ENCODE data around the gene MERTK. TPM values are rescaled to one million over a fixed set of nuclear protein-coding genes. Genes with fewer than 3 reads are reported as not detected.
A peak's percentile ranks its signal among the peaks of the same experiment; 100 is the strongest.

The MERTK gene
- total RNA-seq, 4 donors from 2014 or later: 13.2 to 47.4 (median 32.3) TPM

- no peak for ATAC-seq
- Histone ChIP-seq H3K27ac (no peak overlapping the region), H3K27me3 (no peaks in the 10 kb centered on the region), H3K4me3 (no peak overlapping the region), H3K4me1 (no peaks in the 10 kb centered on the region), H3K9me3 (no peaks in the 10 kb centered on the region), H3K36me3 (peaks cover 0 to 88% of the 10 kb centered on the region in 2 donors)
- TF ChIP-seq EP300 (IDR thresholded peaks at IDR 0.05) (no peak), POLR2AphosphoS5 (IDR thresholded peaks at IDR 0.05) (no peak), POLR2A (IDR thresholded peaks at IDR 0.05) (no peak), CTCF (IDR thresholded peaks at IDR 0.05) (no peak)
- 74 to 95% methylated on average over 4 of the region's 4 CpGs for WGBS, 2 donors (ENCODE audit: low coverage in 1 of 2)
Measured at GRCh38 chr2:111999809-112000208, 101.4 kb downstream of the MERTK start.

DNA sequence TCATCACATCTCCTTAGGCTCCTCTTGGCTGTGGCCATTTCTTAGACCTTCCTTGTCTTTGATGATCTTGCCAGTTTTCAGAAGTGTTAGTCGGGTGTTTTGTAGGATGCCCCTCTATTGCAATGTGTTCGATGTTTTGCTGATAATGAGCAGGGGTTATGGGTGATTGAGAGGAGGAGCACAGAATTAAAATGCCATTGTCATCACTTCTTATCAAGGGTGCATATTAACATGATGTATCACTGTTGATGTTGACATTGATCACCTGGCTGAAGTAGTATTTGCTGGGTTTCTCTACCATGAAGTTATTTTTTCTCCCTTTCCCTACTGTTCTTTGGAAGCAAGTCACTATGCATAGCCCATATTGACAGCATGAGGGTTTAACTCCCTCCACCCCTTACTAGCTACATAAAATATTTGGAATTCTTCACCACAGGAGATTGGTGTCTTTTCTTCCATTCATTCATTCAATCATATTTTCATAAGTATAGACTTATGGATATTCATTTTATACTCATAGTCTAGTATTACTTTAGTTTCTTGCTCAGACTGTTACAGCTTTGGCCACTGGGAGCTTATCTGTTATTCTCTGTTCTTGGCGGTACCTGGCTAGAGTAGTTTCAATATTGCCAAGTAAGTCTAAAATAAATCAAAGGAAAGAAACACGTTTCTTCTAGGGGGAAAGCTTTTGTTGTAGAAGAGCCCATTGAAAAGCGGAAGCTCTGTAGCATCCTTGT is 102.2 kb downstream of the MERTK start:
- no peak overlapping the region for H3K27ac ChIP-seq
- peaks cover 0 to 1% (median 0%) of the 10 kb centered on the region in 3 donors for H3K4me1 ChIP-seq
- H3K4me3 ChIP-seq: no peak overlapping the region
- ATAC-seq: no peak
- TF ChIP-seq CTCF (IDR thresholded peaks at IDR 0.05): no peak
- no peak for TF ChIP-seq POLR2A (IDR thresholded peaks at IDR 0.05)
- no peaks in the 10 kb centered on the region for H3K27me3 ChIP-seq
- no peaks in the 10 kb centered on the region for H3K9me3 ChIP-seq
- H3K36me3 ChIP-seq: peaks cover 0 to 87% of the 10 kb centered on the region in 2 donors
- WGBS, 2 donors (ENCODE audit: low coverage in 1 of 2): 78 to 100% methylated on average over 2 to 3 of the region's 5 CpGs

DNA sequence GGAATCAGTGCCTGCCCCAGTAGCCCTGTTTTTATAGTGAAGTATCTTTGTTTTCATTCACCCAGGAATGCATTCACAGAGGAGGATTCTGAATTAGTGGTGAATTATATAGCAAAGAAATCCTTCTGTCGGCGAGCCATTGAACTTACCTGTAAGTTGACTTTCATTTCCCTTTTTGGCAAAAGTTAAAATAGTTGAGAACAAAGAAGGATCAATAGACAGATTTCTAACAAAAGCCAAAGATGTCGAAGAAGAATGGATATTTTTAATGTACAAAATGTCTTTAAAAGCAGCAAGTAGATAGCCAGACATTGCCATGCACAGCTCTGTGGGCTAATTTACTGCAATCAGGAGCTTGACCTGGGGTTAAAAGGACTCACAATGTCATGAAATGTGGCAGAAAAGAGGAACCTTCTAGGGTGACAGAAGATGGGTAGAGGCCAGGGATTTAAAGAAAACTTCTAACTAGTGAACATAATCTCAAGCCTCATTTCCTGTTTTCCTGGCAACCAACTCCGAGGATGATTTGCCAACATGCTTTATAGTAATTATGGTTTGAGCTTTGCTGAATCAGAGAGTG is 102.8 kb downstream of the MERTK start:
- ATAC-seq: peak; percentile 34
- Histone ChIP-seq H3K36me3 (peaks cover 0 to 83% of the 10 kb centered on the region in 2 donors), H3K9me3 (no peaks in the 10 kb centered on the region), H3K4me1 (peaks cover 0 to 8% (median 0%) of the 10 kb centered on the region in 3 donors), H3K4me3 (no peak overlapping the region), H3K27ac (no peak overlapping the region), H3K27me3 (no peaks in the 10 kb centered on the region)
- TF ChIP-seq POLR2AphosphoS5 (IDR thresholded peaks at IDR 0.05): no peak
- TF ChIP-seq POLR2A (IDR thresholded peaks at IDR 0.05): no peak
- TF ChIP-seq CTCF (IDR thresholded peaks at IDR 0.05): no peak
- no peak for TF ChIP-seq EP300 (IDR thresholded peaks at IDR 0.05)
- WGBS, 2 donors (ENCODE audit: low coverage in 1 of 2): 50 to 63% methylated on average over 1 to 4 of the region's 4 CpGs

GRCh38 chr2:112001942-112002341 is 103.5 kb downstream of the MERTK start:
- no peaks in the 10 kb centered on the region for H3K9me3 ChIP-seq
- H3K27ac ChIP-seq: no peak overlapping the region
- H3K4me1 ChIP-seq: peaks cover 0 to 11% (median 0%) of the 10 kb centered on the region in 3 donors
- H3K4me3 ChIP-seq: no peak overlapping the region
- H3K27me3 ChIP-seq: no peaks in the 10 kb centered on the region
- H3K36me3 ChIP-seq: peaks cover 0 to 82% of the 10 kb centered on the region in 2 donors
- TF ChIP-seq CTCF (IDR thresholded peaks at IDR 0.05): no peak
- ATAC-seq: no peak

Measured in gastroesophageal sphincter (tissue), 4 donors.